ENCODE measurements around the gene CDH13. TPM values are rescaled to one million over a fixed set of nuclear protein-coding genes. Genes with fewer than 3 reads are reported as not detected.

CDH13 gene
- total and polyA plus RNA-seq, 2 experiments from 2014 or later, result 1.6 to 4.4 TPM

- H3K4me3 ChIP-seq, result no peak overlapping the region
- H3F3A ChIP-seq (replicated peaks; ENCODE audit: low read depth), result no peaks in the 10 kb centered on the region
- no peak overlapping the region for H3K4me3 Mint-ChIP-seq
- H3K9me2 ChIP-seq (ENCODE audit: insufficient read depth), result peaks cover 8% of the 10 kb centered on the region; the same call in 1 of the 2 replicates
- DNase-seq (ENCODE audit: low spot score) (no peak), ATAC-seq (no peak)
- no peak overlapping the region for H2AFZ ChIP-seq
- H3K36me3 Mint-ChIP-seq (ENCODE audit: low read depth), result no peaks in the 10 kb centered on the region
- peaks cover 3% of the 10 kb centered on the region; the same call in 1 of the 3 replicates for H3K9me3 Mint-ChIP-seq
- no peaks in the 10 kb centered on the region for H4K20me1 ChIP-seq (replicated peaks; ENCODE audit: insufficient read depth)
- H3K27me3 ChIP-seq (ENCODE audit: insufficient read depth), result no peaks in the 10 kb centered on the region
- no peak overlapping the region for H3K27ac ChIP-seq (ENCODE audit: low read depth)
- H3K36me3 ChIP-seq (ENCODE audit: insufficient read depth), result no peaks in the 10 kb centered on the region
- H3K27ac Mint-ChIP-seq, result no peak overlapping the region
- H3K4me1 ChIP-seq (ENCODE audit: insufficient read depth), result no peaks in the 10 kb centered on the region
- no peak overlapping the region for H3K4me2 ChIP-seq
- no peak for TF ChIP-seq EZH2 (IDR thresholded peaks at IDR 0.05; ENCODE audit: low read depth, unreplicated experiment)
- TF ChIP-seq ZNF462 (CRISPR knock-in tag; IDR thresholded peaks at IDR 0.05), result no peak
- no peak for TF ChIP-seq REST (IDR thresholded peaks at IDR 0.05; ENCODE audit: unreplicated experiment)
- TF ChIP-seq EZH2phosphoT487 (IDR thresholded peaks at IDR 0.05; ENCODE audit: unreplicated experiment), result no peak
- TF ChIP-seq ZNF114 (CRISPR knock-in tag; IDR thresholded peaks at IDR 0.05), result no peak
- no peak for TF ChIP-seq ETS1 (IDR thresholded peaks at IDR 0.05)
- TF ChIP-seq NANOG (IDR thresholded peaks at IDR 0.05; ENCODE audit: borderline replicate concordance), result no peak
- no peak for TF ChIP-seq CREB1 (CRISPR knock-in tag; IDR thresholded peaks at IDR 0.05; ENCODE audit: low read depth)
- TF ChIP-seq CTCF (conservative IDR thresholded peaks at IDR 0.05; ENCODE audit: low read depth in 2 of 2), result no peak
- no peak for TF ChIP-seq POLR2AphosphoS5 (IDR thresholded peaks at IDR 0.05; ENCODE audit: low read depth)
- no peak for TF ChIP-seq ZNF331 (CRISPR knock-in tag; IDR thresholded peaks at IDR 0.05; ENCODE audit: low read depth)
- peaks cover 5% of the 10 kb centered on the region for H3K27me3 Mint-ChIP-seq (ENCODE audit: insufficient read depth, low read depth, poor library complexity)
- H3K79me2 ChIP-seq (replicated peaks; ENCODE audit: insufficient read depth), result no peaks in the 10 kb centered on the region
- peaks cover 2% of the 10 kb centered on the region; the same call in 1 of the 3 replicates for H3K4me1 Mint-ChIP-seq
These were observed 458.9 kb downstream of the CDH13 start for GRCh38 chr16:83085660-83086059.

Measured in GM23338 (cell line).